GM06990 (cell line): ENCODE results near the gene RHBDF2.
A peak's percentile ranks its signal among the peaks of the same experiment; 100 is the strongest.

ENCODE experiments used
- DNase-seq: peaks from one replicate; pipeline ENCODE4 v3.0.0-alpha.2; 2011; ENCODE audit not compliant: insufficient read length; ENCODE audit errors: extremely low read depth
- H3K27me3 ChIP-seq: replicated peaks from 2 replicates; pipeline ENCODE4 v1.6.0; 2011; ENCODE audit warnings: low read length; ENCODE audit not compliant: control insufficient read depth, insufficient read depth
- H3K36me3 ChIP-seq: 2 replicates; pipeline ENCODE4 v1.5.1; 2011; ENCODE audit warnings: low read length; ENCODE audit not compliant: control insufficient read depth, insufficient read depth
- H3K4me3 ChIP-seq: replicated peaks from 2 replicates; pipeline ENCODE4 v1.5.1; 2011; ENCODE audit warnings: low read depth, mild to moderate bottlenecking, control low read depth, low read length
- CTCF ChIP-seq: IDR thresholded peaks from 2 replicates; pipeline ENCODE4 v1.5.1; 2011; ENCODE audit warnings: low read length, control low read depth, mild to moderate bottlenecking, inconsistent platforms; ENCODE audit not compliant: insufficient read depth, poor library complexity, severe bottlenecking

RHBDF2 gene

GRCh38 chr17:76531486-76532038 lies 30.3 kb upstream of the RHBDF2 start:
- Histone ChIP-seq H3K27me3 (peaks cover 6% of the 10 kb centered on the region), H3K4me3 (no peak overlapping the region), H3K36me3 (no peaks in the 10 kb centered on the region)
- TF ChIP-seq CTCF: no peak
- no peak for DNase-seq

- H3K36me3 ChIP-seq: no peaks in the 10 kb centered on the region
- no peak overlapping the region for H3K4me3 ChIP-seq
- no peak for DNase-seq
- TF ChIP-seq CTCF: no peak
- H3K27me3 ChIP-seq: peaks cover 2% of the 10 kb centered on the region; the same call in 1 of the 2 replicates
Measured at GRCh38 chr17:76530811-76531485, 29.7 kb upstream of the RHBDF2 start.

GRCh38 chr17:76530095-76530723 lies 29.0 kb upstream of the RHBDF2 start:
- no peaks in the 10 kb centered on the region for H3K27me3 ChIP-seq
- no peak for TF ChIP-seq CTCF
- DNase-seq: no peak
- no peak overlapping the region for H3K4me3 ChIP-seq
- H3K36me3 ChIP-seq: no peaks in the 10 kb centered on the region

- Histone ChIP-seq H3K27me3 (no peaks in the 10 kb centered on the region), H3K4me3 (peak overlapping the region; percentile 4; the same call in 1 of the 2 replicates), H3K36me3 (no peaks in the 10 kb centered on the region)
- DNase-seq: peak; percentile 35
- no peak for TF ChIP-seq CTCF
Measured at GRCh38 chr17:76529224-76530094, 28.2 kb upstream of the RHBDF2 start.

GRCh38 chr17:76528528-76529223 lies 27.5 kb upstream of the RHBDF2 start:
- Histone ChIP-seq H3K36me3 (no peaks in the 10 kb centered on the region), H3K27me3 (no peaks in the 10 kb centered on the region), H3K4me3 (peak overlapping the region; percentile 46)
- peak; percentile 49 for DNase-seq
- peak; percentile 51 for TF ChIP-seq CTCF
